Activated gamma-delta T cell treated with Interleukin-2 at 50 U/mL for 16 hours (primary cell): Measurements from ENCODE around the gene BNIP2.
"Not testable (repeated sequence)": the region's sequence is repeated elsewhere in the genome, so short reads cannot be mapped to it uniquely, and the experiment has no call there.

Source experiments
- DNase-seq: peaks from one replicate; pipeline ENCODE4 v3.0.0-alpha.2; 2020

The BNIP2 gene

GRCh38 chr15:59687836-59688235, 1.3 kb downstream of the BNIP2 start:
- DNase-seq, result peak; percentile 9

GRCh38 chr15:59686389-59686788, 2.7 kb downstream of the BNIP2 start:
- no peak for DNase-seq

GRCh38 chr15:59685737-59686297, 3.3 kb downstream of the BNIP2 start:
- no peak for DNase-seq

GRCh38 chr15:59680870-59681269, 8.2 kb downstream of the BNIP2 start:
- DNase-seq, result no peak

- DNase-seq, result no peak
These were observed 8.8 kb downstream of the BNIP2 start for GRCh38 chr15:59680346-59680745.

GRCh38 chr15:59678620-59679019, 10.5 kb downstream of the BNIP2 start:
- DNase-seq, result no peak

- DNase-seq, result no peak
These were observed 10.9 kb downstream of the BNIP2 start for GRCh38 chr15:59678172-59678571.

- DNase-seq, result no peak
These were observed 12.6 kb downstream of the BNIP2 start for GRCh38 chr15:59676565-59676964.

- DNase-seq, result no peak
These were observed 14.7 kb downstream of the BNIP2 start for GRCh38 chr15:59674361-59674877.

GRCh38 chr15:59668556-59668955, 20.6 kb downstream of the BNIP2 start:
- DNase-seq, result no peak

GRCh38 chr15:59662260-59662659, 26.9 kb downstream of the BNIP2 start:
- DNase-seq, result no peak

- DNase-seq, result no peak
These were observed 29.8 kb downstream of the BNIP2 start for GRCh38 chr15:59659366-59659765.

GRCh38 chr15:59657635-59658125, 31.4 kb downstream of the BNIP2 start:
- DNase-seq, result no peak

- peak; percentile 91 for DNase-seq
These were observed 32.1 kb downstream of the BNIP2 start, which contains the start of gene GTF2A2 for GRCh38 chr15:59656897-59657634. Gene GTF2A2, minus strand, starts transcription at chr15:59657515. Its CDS starts 5,238 bp downstream, at chr15:59652277.

- DNase-seq, result no peak
These were observed 35.1 kb downstream of the BNIP2 start for GRCh38 chr15:59654046-59654445.

GRCh38 chr15:59649603-59650002, 39.5 kb downstream of the BNIP2 start:
- no peak for DNase-seq

GRCh38 chr15:59647085-59647484, 42.0 kb downstream of the BNIP2 start:
- no peak for DNase-seq

- DNase-seq, result no peak
These were observed 42.8 kb downstream of the BNIP2 start for GRCh38 chr15:59646277-59646676.

- DNase-seq, result not testable (repeated sequence)
These were observed 43.3 kb downstream of the BNIP2 start for GRCh38 chr15:59645812-59646211.

- DNase-seq, result no peak
These were observed 44.4 kb downstream of the BNIP2 start for GRCh38 chr15:59644756-59645155.

- no peak for DNase-seq
These were observed 46.8 kb downstream of the BNIP2 start for GRCh38 chr15:59642351-59642750.

- DNase-seq, result not testable (repeated sequence)
These were observed 51.6 kb downstream of the BNIP2 start for GRCh38 chr15:59637507-59637906.

- DNase-seq, result no peak
These were observed 52.9 kb downstream of the BNIP2 start for GRCh38 chr15:59636184-59636583.

GRCh38 chr15:59632714-59633113, 56.4 kb downstream of the BNIP2 start:
- no peak for DNase-seq
